ENCODE measurements around the gene VGLL4. TPM values are rescaled to one million over a fixed set of nuclear protein-coding genes. Genes with fewer than 3 reads are reported as not detected.
"Not testable (repeated sequence)": the region's sequence is repeated elsewhere in the genome, so short reads cannot be mapped to it uniquely, and the experiment has no call there.

VGLL4 gene
- total and polyA plus RNA-seq, 2 donors (not counting 1 experiment from before 2014, with no cell fraction given): 25.8 to 29.0 TPM

- H3K4me3 Mint-ChIP-seq; H3K79me2 ChIP-seq (ENCODE audit: control insufficient read depth, insufficient read depth, low read length); H3K9me3 Mint-ChIP-seq (ENCODE audit: insufficient read depth); CTCF ChIA-PET; H3K9me3 ChIP-seq (ENCODE audit: control extremely low read depth in 1 of 3, control insufficient read depth in 2 of 3, insufficient read depth in 1 of 3, low read length in 2 of 3); H3K36me3 ChIP-seq (replicated peaks in 1 of 2; ENCODE audit: control extremely low read depth in 1 of 2, control insufficient read depth in 1 of 2, extremely low read depth in 1 of 2, insufficient read depth in 2 of 2, low read length in 1 of 2); H3K27me3 Mint-ChIP-seq; H3K9ac ChIP-seq (ENCODE audit: low read length); ATAC-seq (ENCODE audit: low read depth); H3K4me2 ChIP-seq (replicated peaks; ENCODE audit: low read depth, low read length, poor library complexity, severe bottlenecking); H3K4me1 ChIP-seq (ENCODE audit: control insufficient read depth in 2 of 2, insufficient read depth in 2 of 2, low read length in 2 of 2); H3K27me3 ChIP-seq (replicated peaks in 1 of 4; ENCODE audit: control extremely low read depth in 1 of 4, control insufficient read depth in 3 of 4, insufficient read depth in 4 of 4, low read length in 3 of 4); H3K27ac Mint-ChIP-seq; DNase-seq; H3K27ac ChIP-seq (ENCODE audit: low read length in 2 of 2); POLR2A ChIA-PET; H3K4me1 Mint-ChIP-seq; intact Hi-C loops (cut with micrococcal nuclease); H3K4me3 ChIP-seq (ENCODE audit: control extremely low read depth in 1 of 5, extremely low read depth in 1 of 5, insufficient read depth in 1 of 5, low read depth in 2 of 5, low read length in 4 of 5); H2AFZ ChIP-seq (ENCODE audit: insufficient read depth, low read depth, low read length, poor library complexity, severe bottlenecking); H4K20me1 ChIP-seq (ENCODE audit: control insufficient read depth, insufficient read depth, low read length, poor library complexity, severe bottlenecking): not testable (repeated sequence)
- 99% methylated on average over 10 of the region's 20 CpGs for WGBS (ENCODE audit: insufficient coverage)
Measured at GRCh38 chr3:11511606-11512005, 132.1 kb downstream of the VGLL4 start.

- H4K20me1 ChIP-seq (ENCODE audit: control insufficient read depth, insufficient read depth, low read length, poor library complexity, severe bottlenecking): no peaks in the 10 kb centered on the region
- 91% methylated on average over 5 of the region's 5 CpGs for WGBS (ENCODE audit: insufficient coverage)
- no peaks in the 10 kb centered on the region for H3K9me3 Mint-ChIP-seq (ENCODE audit: insufficient read depth)
- H3K27ac Mint-ChIP-seq: no peak overlapping the region
- H3K4me2 ChIP-seq (replicated peaks; ENCODE audit: low read depth, low read length, poor library complexity, severe bottlenecking): no peak overlapping the region
- no peak overlapping the region for H2AFZ ChIP-seq (ENCODE audit: insufficient read depth, low read depth, low read length, poor library complexity, severe bottlenecking)
- DNase-seq (no peak), ATAC-seq (ENCODE audit: low read depth) (no peak)
- intact Hi-C loops (cut with micrococcal nuclease): no loop called here
- no peak overlapping the region for H3K27ac ChIP-seq (ENCODE audit: low read length in 2 of 2)
- no peaks in the 10 kb centered on the region for H3K79me2 ChIP-seq (ENCODE audit: control insufficient read depth, insufficient read depth, low read length)
- no peak for TF ChIP-seq CTCF (IDR thresholded peaks at IDR 0.05)
- no peak for TF ChIP-seq EZH2 (IDR thresholded peaks at IDR 0.05; ENCODE audit: borderline replicate concordance, insufficient read depth, low read depth, low read length, poor library complexity, severe bottlenecking)
- H3K27me3 Mint-ChIP-seq: no peaks in the 10 kb centered on the region
- H3K9ac ChIP-seq (ENCODE audit: low read length): no peak overlapping the region
- H3K4me3 ChIP-seq (ENCODE audit: control extremely low read depth in 1 of 5, extremely low read depth in 1 of 5, insufficient read depth in 1 of 5, low read depth in 2 of 5, low read length in 4 of 5): no peak overlapping the region
- H3K36me3 ChIP-seq (replicated peaks in 1 of 2; ENCODE audit: control extremely low read depth in 1 of 2, control insufficient read depth in 1 of 2, extremely low read depth in 1 of 2, insufficient read depth in 2 of 2, low read length in 1 of 2): peaks cover 2% of the 10 kb centered on the region in 2 experiments
- H3K4me3 Mint-ChIP-seq: no peak overlapping the region
- H3K27me3 ChIP-seq (replicated peaks in 1 of 4; ENCODE audit: control extremely low read depth in 1 of 4, control insufficient read depth in 3 of 4, insufficient read depth in 4 of 4, low read length in 3 of 4): no peaks in the 10 kb centered on the region
- no peaks in the 10 kb centered on the region for H3K4me1 ChIP-seq (ENCODE audit: control insufficient read depth in 2 of 2, insufficient read depth in 2 of 2, low read length in 2 of 2)
- CTCF ChIA-PET: no interaction called here
- H3K9me3 ChIP-seq (ENCODE audit: control extremely low read depth in 1 of 3, control insufficient read depth in 2 of 3, insufficient read depth in 1 of 3, low read length in 2 of 3): peaks cover 0 to 6% (median 0%) of the 10 kb centered on the region in 3 donors
- POLR2A ChIA-PET: no interaction called here
- H3K4me1 Mint-ChIP-seq: no peaks in the 10 kb centered on the region
Measured at GRCh38 chr3:11510356-11510755, 133.4 kb downstream of the VGLL4 start.

All from B cell (primary cell).